Stomach (tissue), 4 donors: Measurements from ENCODE around the gene ITGA5.

Source experiments
- CTCF ChIP-seq, 7 experiments: fragments of 450-650 bp in 4 of 7; fragments of 200-600 bp in 3 of 7; sonication (generic) in 3 of 7; IDR thresholded peaks; one replicate each; pipeline ENCODE4 v1.5.1; 2016 to 2019; ENCODE audit warnings: antibody characterized with exemption in 7 of 7, control low read depth in 2 of 7, mild to moderate bottlenecking in 1 of 7
- POLR2A ChIP-seq, 4 donors: fragments of 450-650 bp; IDR thresholded peaks; one replicate each; pipeline ENCODE4 v1.6.1; 2016; ENCODE audit warnings: antibody characterized with exemption in 4 of 4, control low read depth in 2 of 4, mild to moderate bottlenecking in 1 of 4, moderate library complexity in 1 of 4
- POLR2AphosphoS5 ChIP-seq, 3 donors: sonication (generic); formaldehyde crosslinking; IDR thresholded peaks; one replicate each; pipeline ENCODE4 v1.6.1; 2016; ENCODE audit warnings: antibody characterized with exemption in 3 of 3

- no peak for TF ChIP-seq CTCF (IDR thresholded peaks at IDR 0.05)
- no peak for TF ChIP-seq POLR2AphosphoS5 (IDR thresholded peaks at IDR 0.05)
- no peak for TF ChIP-seq POLR2A (IDR thresholded peaks at IDR 0.05)
Observed at GRCh38 chr12:54375259-54375579, 43.8 kb downstream of the ITGA5 start.
